AG08395 (cell line): ENCODE data around the gene USP37.

Experiments used
- DNase-seq: peaks from one replicate; pipeline ENCODE4 v3.0.0; 2012; ENCODE audit warnings: mixed read lengths, low spot score

The USP37 gene

GRCh38 chr2:218400930-218401881 lies 166.9 kb downstream of the USP37 start:
- no peak for DNase-seq
